GM12891 (cell line): ENCODE measurements around the gene MYO9A.

ENCODE experiments used
- POLR2A ChIP-seq: IDR thresholded peaks from 2 replicates; pipeline ENCODE4 v1.6.1; 2011; ENCODE audit warnings: low read depth, low read length, control low read depth
- POLR2AphosphoS5 ChIP-seq: IDR thresholded peaks from 2 replicates; pipeline ENCODE4 v1.6.1; 2011; ENCODE audit warnings: low read depth, low read length, control low read depth
- SPI1 ChIP-seq: IDR thresholded peaks from 2 replicates; pipeline ENCODE4 v1.6.1; 2011; ENCODE audit warnings: low read depth, low read length, control low read depth
- TAF1 ChIP-seq: IDR thresholded peaks from 2 replicates; pipeline ENCODE4 v1.6.1; 2011; ENCODE audit warnings: low read depth, low read length, control low read depth

DNA sequence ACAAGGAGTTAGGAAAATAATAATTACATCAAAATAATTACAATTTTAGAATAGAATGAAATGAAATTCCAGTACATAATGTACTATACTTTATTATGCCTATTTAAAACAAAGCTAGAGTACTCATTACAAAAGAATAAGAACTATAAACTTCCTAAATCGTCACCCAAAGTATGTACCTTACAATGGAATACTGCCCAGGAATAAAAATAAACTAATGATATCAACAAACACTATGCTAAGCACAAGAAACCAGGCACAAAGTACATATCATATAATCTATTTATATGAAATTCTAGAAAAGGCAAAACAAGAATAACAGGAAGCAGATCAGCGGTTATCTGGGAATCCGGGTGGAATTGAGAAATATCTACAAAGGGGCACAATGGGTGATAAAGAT, 84.7 kb downstream of the MYO9A start:
- TF ChIP-seq POLR2AphosphoS5 (no peak), POLR2A (no peak), SPI1 (no peak), TAF1 (no peak)
